Middle frontal gyrus (tissue), 1 donor: ENCODE results near the gene PPT2.

Experiments used
- DNase-seq: peaks from one replicate; pipeline ENCODE4 v3.0.0-alpha.2; 2015; ENCODE audit warnings: low spot score; ENCODE audit errors: extremely low spot score

PPT2 gene

DNA sequence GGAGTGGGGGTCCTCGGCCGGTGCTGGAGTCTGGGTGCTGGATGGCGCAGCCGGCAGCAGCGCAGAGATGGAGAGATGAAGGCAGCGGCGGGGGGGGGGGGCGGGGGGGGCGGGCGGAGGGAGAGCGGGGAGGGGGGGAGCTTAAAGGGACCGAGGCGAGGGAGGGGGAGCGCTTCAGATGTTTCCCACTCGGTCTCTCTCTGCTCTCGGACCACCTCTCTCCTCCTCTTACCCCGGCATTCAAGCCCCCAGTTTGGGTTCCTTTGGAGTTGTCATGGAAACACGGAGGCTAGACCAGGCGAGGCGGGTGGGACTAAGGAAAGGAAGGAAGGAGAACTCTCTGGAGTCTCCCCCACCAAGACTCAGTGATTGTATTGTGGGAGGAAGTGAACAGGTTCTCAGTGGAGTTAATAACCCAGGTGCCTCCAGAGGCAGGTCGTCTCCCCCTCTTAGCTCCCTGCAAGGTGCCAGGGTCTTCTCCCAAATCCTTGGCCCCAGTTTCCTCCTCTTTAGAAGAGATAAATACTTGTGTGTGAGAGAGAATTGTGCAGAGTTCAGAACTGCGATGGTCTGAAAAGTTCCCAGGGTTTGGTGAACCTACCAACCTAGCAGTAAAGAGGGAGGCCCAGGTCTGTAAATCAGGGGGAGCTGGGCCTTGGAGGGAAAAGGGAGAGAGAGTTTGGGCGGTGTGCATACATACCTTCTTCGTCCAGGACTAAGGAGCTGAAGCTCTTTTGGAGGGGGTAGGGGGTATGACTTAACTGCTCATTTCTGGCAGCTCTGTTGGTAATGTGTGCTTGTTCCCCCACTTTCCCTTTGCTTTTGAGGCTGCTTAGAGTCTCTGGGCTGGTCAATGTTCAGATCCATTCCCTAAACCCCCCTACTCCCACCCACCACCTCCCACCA is 1.8 kb upstream of the PPT2 start, which contains the start of gene PRRT1:
Gene PRRT1, minus strand, starts transcription at position 77 of the 906 bp plus-strand sequence. CDS start 112 bp downstream, outside the sequence.
- no peak for DNase-seq

- no peak for DNase-seq
Measured at GRCh38 chr6:32152769-32153563, 975 bp upstream of the PPT2 start.

GRCh38 chr6:32154514-32155161 is 697 bp downstream of the PPT2 start:
- no peak for DNase-seq

DNA sequence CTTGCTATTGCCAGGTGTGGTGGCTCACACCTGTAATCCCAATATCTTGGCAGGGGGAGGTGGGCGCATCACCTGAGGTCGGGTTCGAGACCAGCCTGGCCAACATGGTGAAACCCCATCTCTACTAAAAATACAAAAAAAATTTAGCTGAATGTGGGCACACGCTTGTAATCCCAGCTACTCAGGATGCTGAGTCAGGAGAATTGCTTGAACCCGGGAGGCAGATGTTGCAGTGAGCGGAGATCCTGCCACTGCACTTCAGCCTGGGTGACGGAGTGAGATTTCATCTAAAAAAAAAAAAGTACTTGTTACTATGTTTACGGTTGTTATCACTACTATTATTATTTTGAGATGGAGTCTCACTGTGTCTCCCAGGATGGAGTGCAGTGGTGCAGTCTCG is 3.0 kb downstream of the PPT2 start:
- no peak for DNase-seq

GRCh38 chr6:32158052-32158451 is 4.1 kb downstream of the PPT2 start:
- no peak for DNase-seq

GRCh38 chr6:32163559-32164258 is 9.8 kb downstream of the PPT2 start:
- DNase-seq = no peak

GRCh38 chr6:32164295-32164694 is 10.4 kb downstream of the PPT2 start, which contains the start of gene EGFL8:
Gene EGFL8 (plus strand): TSS chr6:32164595. CDS start chr6:32166166, 1,571 bp downstream.
- no peak for DNase-seq

DNA sequence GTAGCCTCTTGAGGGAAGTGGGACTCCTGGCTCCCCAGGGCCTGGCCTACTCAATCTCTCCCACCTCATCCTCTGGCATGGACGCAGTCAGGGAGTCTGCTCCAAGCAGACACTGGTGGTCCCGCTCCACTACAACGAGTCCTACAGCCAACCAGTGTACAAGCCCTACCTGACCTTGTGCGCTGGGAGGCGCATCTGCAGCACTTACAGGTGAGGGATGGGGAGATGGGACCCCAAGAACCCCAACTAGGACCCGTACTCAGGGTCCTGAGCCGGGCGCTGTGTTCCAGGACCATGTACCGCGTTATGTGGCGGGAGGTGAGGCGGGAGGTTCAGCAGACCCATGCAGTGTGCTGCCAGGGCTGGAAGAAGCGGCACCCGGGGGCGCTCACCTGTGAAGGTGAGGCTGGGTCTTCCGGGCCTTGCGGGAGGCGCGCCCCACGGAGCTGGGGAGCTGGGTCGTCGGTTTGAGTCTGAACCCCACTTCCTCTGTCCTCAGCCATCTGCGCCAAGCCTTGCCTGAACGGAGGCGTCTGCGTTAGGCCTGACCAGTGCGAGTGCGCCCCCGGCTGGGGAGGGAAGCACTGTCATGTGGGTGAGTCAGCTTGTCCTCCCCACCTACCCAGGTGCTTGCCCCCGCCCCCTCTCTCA is 12.6 kb downstream of the PPT2 start:
- no peak for DNase-seq

DNA sequence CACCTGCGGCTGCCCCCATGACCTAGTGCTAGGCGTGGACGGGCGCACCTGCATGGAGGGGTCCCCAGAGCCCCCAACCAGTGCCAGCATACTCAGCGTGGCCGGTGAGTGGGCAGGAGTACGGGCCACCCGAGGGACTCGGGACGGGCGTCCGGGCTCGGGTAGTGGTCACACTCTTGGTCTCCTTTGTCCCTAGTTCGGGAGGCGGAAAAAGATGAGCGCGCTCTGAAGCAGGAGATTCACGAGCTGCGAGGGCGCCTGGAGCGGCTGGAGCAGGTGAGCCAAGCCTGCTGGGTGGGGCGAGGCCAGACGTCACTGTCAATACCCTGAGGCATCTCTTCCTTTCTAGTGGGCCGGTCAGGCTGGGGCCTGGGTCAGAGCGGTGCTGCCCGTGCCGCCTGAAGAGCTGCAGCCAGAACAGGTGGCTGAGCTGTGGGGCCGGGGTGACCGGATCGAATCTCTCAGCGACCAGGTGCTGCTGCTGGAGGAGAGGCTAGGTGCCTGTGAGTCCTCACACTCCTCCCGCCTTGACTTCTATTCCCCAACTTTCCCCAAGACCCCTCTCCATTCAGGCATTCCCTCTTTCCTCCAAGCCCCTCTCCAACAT is 13.3 kb downstream of the PPT2 start:
- no peak for DNase-seq

DNA sequence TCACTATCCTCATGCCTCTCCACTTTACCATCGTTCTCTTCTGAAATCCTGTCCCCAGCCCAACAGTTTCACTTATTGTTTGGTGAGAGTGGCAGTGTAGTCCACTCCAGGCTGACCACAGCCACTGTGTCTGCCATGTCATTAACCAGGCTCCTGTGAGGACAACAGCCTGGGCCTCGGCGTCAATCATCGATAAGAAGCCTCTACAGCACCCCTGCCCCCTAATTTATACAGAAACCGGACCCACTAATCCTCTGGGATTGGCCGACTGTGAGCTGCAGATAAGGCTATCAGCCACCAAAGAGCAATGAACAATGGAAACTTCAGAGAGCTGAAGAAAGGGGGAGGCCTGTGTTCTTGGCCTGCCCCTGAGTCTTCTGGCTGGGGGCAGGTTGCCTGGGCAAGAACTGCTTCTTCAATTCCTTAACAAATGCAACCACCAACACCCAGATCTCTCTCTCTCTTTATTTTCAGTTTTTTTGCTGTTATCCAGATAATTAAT is 13.9 kb downstream of the PPT2 start:
- no peak for DNase-seq

- no peak for DNase-seq
Measured at GRCh38 chr6:32168350-32168749, 14.4 kb downstream of the PPT2 start.

- DNase-seq = no peak
Measured at GRCh38 chr6:32168807-32169591, 15.1 kb downstream of the PPT2 start.

- DNase-seq = no peak
Measured at GRCh38 chr6:32170294-32170693, 16.4 kb downstream of the PPT2 start.

GRCh38 chr6:32171234-32171633 is 17.3 kb downstream of the PPT2 start:
- DNase-seq = no peak

GRCh38 chr6:32173051-32173727 is 19.2 kb downstream of the PPT2 start:
- DNase-seq = no peak

DNA sequence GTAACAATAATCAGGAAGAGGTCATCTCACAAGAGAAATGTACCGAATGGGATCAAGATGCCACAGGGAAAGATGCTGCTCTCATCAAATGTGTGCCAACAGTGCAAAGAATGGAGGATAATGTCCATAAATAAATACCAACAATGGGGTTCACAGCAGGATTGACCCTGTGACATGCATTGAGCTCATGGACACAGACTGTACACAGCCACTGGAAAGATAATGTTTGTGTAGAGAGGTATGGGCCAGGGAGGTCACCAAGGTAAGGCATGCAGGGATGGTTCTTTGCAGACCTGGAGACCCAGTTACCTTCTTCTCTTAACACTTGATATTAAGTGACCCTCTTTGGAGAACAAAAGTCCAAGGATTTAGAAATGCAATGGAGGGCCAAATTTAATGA is 20.5 kb downstream of the PPT2 start:
- DNase-seq = no peak

DNA sequence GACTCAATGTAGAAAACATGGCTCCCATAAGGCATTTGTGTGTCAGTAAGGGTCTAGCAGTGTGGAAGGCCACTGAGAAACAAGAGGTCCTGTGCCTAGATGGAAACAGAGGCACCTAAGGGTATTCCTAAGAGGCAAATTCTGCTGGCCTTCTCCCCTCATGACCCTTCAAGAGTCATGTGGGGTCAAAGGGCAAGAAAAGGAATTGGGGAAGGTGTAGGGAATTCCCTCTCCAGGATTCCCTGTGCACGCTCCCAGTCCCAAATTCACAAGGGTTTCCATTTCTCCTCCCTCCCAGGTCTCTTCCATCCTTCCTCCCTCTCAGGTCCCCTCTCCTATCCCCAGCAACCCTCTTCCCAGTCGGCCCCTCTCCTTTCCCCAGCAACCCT is 21.4 kb downstream of the PPT2 start:
- DNase-seq = no peak

DNA sequence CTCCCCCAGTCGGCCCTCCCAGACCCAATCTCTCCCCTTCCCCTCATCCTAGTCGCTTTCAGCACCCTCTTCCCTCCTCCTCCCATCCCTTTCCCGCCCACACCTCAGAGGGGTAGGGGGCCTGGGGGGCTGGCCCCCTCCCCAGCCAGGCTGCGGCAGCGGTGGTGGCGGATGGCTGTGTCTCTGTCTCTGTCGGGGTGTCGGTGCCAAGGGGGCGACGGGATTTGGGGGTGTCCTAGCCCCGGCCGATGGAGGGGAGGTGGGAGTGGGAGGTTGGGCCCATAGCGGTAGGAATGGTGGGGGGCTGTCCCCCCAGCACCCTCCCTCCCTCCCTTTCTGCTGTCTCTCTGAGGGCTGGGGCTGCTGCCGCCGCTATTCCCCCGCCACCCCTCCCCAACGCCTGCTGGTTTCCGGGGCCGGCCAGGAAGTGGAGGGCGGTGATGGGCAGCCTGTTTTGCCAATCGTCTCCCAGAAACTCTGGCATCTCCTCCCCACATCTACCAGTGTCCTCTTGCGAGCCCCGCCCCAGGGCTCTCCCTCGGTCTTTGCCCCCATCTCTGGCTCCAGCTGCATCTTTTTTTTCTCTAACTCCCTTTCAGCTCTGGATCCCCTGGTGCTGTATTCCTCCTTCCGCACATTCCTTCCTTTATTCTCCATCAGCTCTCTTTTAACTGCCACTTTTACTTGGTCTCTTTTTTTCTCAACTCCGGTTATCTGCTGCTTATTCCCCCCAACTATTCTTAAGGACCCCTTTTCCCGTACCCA is 22.0 kb downstream of the PPT2 start, which contains the start of gene AGPAT1:
Gene AGPAT1, minus strand, starts transcription at position 374 of the 765 bp plus-strand sequence. CDS start 4,588 bp downstream, outside the sequence.
- DNase-seq = peak; percentile 93
